SK-N-SH (cell line): ENCODE data around the gene ERRFI1. TPM values are rescaled to one million over a fixed set of nuclear protein-coding genes. Genes with fewer than 3 reads are reported as not detected.
A peak's percentile ranks its signal among the peaks of the same experiment; 100 is the strongest.

Experiments
- ELF1 ChIP-seq: IDR thresholded peaks from 2 replicates; pipeline ENCODE4 v1.4.0; 2012
- FOSL2 ChIP-seq: IDR thresholded peaks from 2 replicates; pipeline ENCODE4 v1.4.0; 2012; ENCODE audit warnings: low read depth, mild to moderate bottlenecking, moderate library complexity, borderline replicate concordance
- FOXJ3 ChIP-seq: sonication (generic); formaldehyde crosslinking; IDR thresholded peaks from 2 replicates; pipeline ENCODE4 v1.5.1; 2020; ENCODE audit warnings: mild to moderate bottlenecking, missing genetic modification reagents
- FOXM1 ChIP-seq: IDR thresholded peaks from 2 replicates; pipeline ENCODE4 v1.4.0; 2012; ENCODE audit warnings: low read depth, mild to moderate bottlenecking
- GATA2 ChIP-seq: sonication (generic); formaldehyde crosslinking; IDR thresholded peaks from 2 replicates; pipeline ENCODE4 v1.5.0; 2020; ENCODE audit warnings: mild to moderate bottlenecking, missing genetic modification reagents
- MEF2A ChIP-seq: IDR thresholded peaks from 2 replicates; pipeline ENCODE4 v1.4.0; 2012; ENCODE audit warnings: low read depth, borderline replicate concordance
- MXI1 ChIP-seq: IDR thresholded peaks from 2 replicates; pipeline ENCODE4 v1.6.1; 2012; ENCODE audit warnings: mild to moderate bottlenecking, low read depth, low read length, improper control_type of control experiment
- NFIC ChIP-seq: IDR thresholded peaks from 2 replicates; pipeline ENCODE4 v1.4.0; 2012; ENCODE audit warnings: borderline replicate concordance
- NRF1 ChIP-seq: IDR thresholded peaks from 2 replicates; pipeline ENCODE4 v1.6.1; 2012; ENCODE audit warnings: low read depth, mild to moderate bottlenecking, low read length
- RAD21 ChIP-seq: IDR thresholded peaks from 2 replicates; pipeline ENCODE4 v1.6.1; 2012; ENCODE audit warnings: mild to moderate bottlenecking, low read length
- RCOR1 ChIP-seq: fragments of 150-350 bp; IDR thresholded peaks from 2 replicates; pipeline ENCODE4 v1.6.1; 2017; ENCODE audit warnings: antibody characterized with exemption, low read length
- RXRA ChIP-seq: IDR thresholded peaks from 2 replicates; pipeline ENCODE4 v1.4.0; 2012; ENCODE audit warnings: low read depth, mild to moderate bottlenecking, borderline replicate concordance
- SIN3A ChIP-seq: IDR thresholded peaks from 2 replicates; pipeline ENCODE4 v1.6.1; 2012; ENCODE audit warnings: low read depth, mild to moderate bottlenecking, low read length, moderate library complexity, borderline replicate concordance
- SMC3 ChIP-seq: IDR thresholded peaks from 2 replicates; pipeline ENCODE4 v1.6.1; 2012; ENCODE audit warnings: low read depth, low read length, improper control_type of control experiment
- TAF1 ChIP-seq: IDR thresholded peaks from 2 replicates; pipeline ENCODE4 v1.6.1; 2012; ENCODE audit warnings: low read depth, mild to moderate bottlenecking, low read length, moderate library complexity, borderline replicate concordance
- TCF12 ChIP-seq: IDR thresholded peaks from 2 replicates; pipeline ENCODE4 v1.4.0; 2012
- TEAD4 ChIP-seq: IDR thresholded peaks from 2 replicates; pipeline ENCODE4 v1.4.0; 2012; ENCODE audit warnings: mild to moderate bottlenecking, borderline replicate concordance; ENCODE audit not compliant: insufficient read depth
- USF1 ChIP-seq: IDR thresholded peaks from 2 replicates; pipeline ENCODE4 v1.4.0; 2012; ENCODE audit warnings: low read depth, borderline replicate concordance
- YY1 ChIP-seq: IDR thresholded peaks from 2 replicates; pipeline ENCODE4 v1.4.0; 2012; ENCODE audit warnings: low read depth, mild to moderate bottlenecking
- polyA plus RNA-seq, 3 experiments: library from polyadenylated mRNA; depleted of rRNA; stranded (reverse); fragments of >200 nt; gene quantifications; 2 replicates each; pipeline ENCODE4 v1.2.3, GENCODE V29; 2012
- TF ChIP-seq, protein P1 (sequence below): IDR thresholded peaks from 2 replicates; pipeline ENCODE4 v1.4.0; 2012; ENCODE audit warnings: low read depth, borderline replicate concordance
- TF ChIP-seq, protein P2 (sequence below): IDR thresholded peaks from 2 replicates; pipeline ENCODE4; 2012
- TF ChIP-seq, protein P3 (sequence below): fragments of 150-350 bp; IDR thresholded peaks from 2 replicates; pipeline ENCODE4 v1.6.1; 2017; ENCODE audit warnings: antibody characterized with exemption, low read length, low read depth, borderline replicate concordance
- TF ChIP-seq, protein P4 (sequence below): fragments of 200-600 bp; sonication (generic); IDR thresholded peaks from 2 replicates; pipeline ENCODE4 v1.6.1; 2017; ENCODE audit warnings: antibody characterized with exemption, mild to moderate bottlenecking, moderate library complexity

Gene ERRFI1
- polyA plus RNA-seq, 1 of the 3 experiments (the other 2 are of a cell fraction): 65.6 TPM

DNA sequence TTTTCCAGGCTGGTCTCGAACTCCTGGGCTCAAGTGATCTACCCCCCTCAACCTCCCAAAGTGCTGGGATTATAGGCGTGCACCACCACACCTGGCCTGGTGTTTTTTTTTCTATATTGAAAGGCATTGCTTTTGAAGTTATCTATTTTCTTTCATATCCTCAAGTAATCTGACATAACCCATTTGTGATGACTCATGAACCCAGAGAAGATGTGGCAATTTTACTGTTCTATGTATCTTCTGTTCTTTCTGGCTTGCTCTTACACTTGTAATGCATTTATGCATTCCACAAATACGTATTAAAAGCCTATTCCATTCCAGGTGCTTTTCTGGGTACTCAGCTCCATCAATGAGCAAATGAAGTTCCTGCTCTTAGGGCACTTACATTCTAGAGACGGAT lies 29.9 kb upstream of the ERRFI1 start (continued):
- TF ChIP-seq ELF1 (no peak), TEAD4 (0 out of 2 replicates have a peak, but pooled peaks have one; percentile 11), NRF1 (no peak), TAF1 (no peak), RAD21 (no peak), NFIC (peak; percentile 48; the same call in 1 of the 2 replicates), FOXJ3 (CRISPR knock-in tag) (no peak), SIN3A (no peak), MEF2A (no peak), MXI1 (no peak), FOXM1 (no peak), RXRA (no peak), GATA2 (CRISPR knock-in tag) (no peak), FOSL2 (peak; percentile 81), USF1 (no peak), YY1 (no peak), RCOR1 (no peak), SMC3 (no peak), TCF12 (peak; percentile 82)
- TF ChIP-seq, protein P1, sequence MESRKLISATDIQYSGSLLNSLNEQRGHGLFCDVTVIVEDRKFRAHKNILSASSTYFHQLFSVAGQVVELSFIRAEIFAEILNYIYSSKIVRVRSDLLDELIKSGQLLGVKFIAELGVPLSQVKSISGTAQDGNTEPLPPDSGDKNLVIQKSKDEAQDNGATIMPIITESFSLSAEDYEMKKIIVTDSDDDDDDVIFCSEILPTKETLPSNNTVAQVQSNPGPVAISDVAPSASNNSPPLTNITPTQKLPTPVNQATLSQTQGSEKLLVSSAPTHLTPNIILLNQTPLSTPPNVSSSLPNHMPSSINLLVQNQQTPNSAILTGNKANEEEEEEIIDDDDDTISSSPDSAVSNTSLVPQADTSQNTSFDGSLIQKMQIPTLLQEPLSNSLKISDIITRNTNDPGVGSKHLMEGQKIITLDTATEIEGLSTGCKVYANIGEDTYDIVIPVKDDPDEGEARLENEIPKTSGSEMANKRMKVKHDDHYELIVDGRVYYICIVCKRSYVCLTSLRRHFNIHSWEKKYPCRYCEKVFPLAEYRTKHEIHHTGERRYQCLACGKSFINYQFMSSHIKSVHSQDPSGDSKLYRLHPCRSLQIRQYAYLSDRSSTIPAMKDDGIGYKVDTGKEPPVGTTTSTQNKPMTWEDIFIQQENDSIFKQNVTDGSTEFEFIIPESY: no peak
- TF ChIP-seq, protein P2, sequence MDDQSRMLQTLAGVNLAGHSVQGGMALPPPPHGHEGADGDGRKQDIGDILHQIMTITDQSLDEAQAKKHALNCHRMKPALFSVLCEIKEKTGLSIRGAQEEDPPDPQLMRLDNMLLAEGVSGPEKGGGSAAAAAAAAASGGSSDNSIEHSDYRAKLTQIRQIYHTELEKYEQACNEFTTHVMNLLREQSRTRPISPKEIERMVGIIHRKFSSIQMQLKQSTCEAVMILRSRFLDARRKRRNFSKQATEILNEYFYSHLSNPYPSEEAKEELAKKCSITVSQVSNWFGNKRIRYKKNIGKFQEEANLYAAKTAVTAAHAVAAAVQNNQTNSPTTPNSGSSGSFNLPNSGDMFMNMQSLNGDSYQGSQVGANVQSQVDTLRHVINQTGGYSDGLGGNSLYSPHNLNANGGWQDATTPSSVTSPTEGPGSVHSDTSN: peak; percentile 67
- TF ChIP-seq, protein P3, sequence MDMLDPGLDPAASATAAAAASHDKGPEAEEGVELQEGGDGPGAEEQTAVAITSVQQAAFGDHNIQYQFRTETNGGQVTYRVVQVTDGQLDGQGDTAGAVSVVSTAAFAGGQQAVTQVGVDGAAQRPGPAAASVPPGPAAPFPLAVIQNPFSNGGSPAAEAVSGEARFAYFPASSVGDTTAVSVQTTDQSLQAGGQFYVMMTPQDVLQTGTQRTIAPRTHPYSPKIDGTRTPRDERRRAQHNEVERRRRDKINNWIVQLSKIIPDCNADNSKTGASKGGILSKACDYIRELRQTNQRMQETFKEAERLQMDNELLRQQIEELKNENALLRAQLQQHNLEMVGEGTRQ: no peak
- TF ChIP-seq, protein P4, sequence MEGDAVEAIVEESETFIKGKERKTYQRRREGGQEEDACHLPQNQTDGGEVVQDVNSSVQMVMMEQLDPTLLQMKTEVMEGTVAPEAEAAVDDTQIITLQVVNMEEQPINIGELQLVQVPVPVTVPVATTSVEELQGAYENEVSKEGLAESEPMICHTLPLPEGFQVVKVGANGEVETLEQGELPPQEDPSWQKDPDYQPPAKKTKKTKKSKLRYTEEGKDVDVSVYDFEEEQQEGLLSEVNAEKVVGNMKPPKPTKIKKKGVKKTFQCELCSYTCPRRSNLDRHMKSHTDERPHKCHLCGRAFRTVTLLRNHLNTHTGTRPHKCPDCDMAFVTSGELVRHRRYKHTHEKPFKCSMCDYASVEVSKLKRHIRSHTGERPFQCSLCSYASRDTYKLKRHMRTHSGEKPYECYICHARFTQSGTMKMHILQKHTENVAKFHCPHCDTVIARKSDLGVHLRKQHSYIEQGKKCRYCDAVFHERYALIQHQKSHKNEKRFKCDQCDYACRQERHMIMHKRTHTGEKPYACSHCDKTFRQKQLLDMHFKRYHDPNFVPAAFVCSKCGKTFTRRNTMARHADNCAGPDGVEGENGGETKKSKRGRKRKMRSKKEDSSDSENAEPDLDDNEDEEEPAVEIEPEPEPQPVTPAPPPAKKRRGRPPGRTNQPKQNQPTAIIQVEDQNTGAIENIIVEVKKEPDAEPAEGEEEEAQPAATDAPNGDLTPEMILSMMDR: no peak
